Activated gamma-delta T cell treated with anti-CD3 and anti-CD28 coated beads, Interleukin-2, amount 50 U/mL, for 16 hours (primary cell): ENCODE data around the gene TNRC6B.
A peak's percentile ranks its signal among the peaks of the same experiment; 100 is the strongest.
"Not testable (repeated sequence)": the region's sequence is repeated elsewhere in the genome, so short reads cannot be mapped to it uniquely, and the experiment has no call there.

Experiments used
- DNase-seq: peaks from one replicate; pipeline ENCODE4 v3.0.0-alpha.2; 2020; ENCODE audit warnings: low read depth

The TNRC6B gene

DNA sequence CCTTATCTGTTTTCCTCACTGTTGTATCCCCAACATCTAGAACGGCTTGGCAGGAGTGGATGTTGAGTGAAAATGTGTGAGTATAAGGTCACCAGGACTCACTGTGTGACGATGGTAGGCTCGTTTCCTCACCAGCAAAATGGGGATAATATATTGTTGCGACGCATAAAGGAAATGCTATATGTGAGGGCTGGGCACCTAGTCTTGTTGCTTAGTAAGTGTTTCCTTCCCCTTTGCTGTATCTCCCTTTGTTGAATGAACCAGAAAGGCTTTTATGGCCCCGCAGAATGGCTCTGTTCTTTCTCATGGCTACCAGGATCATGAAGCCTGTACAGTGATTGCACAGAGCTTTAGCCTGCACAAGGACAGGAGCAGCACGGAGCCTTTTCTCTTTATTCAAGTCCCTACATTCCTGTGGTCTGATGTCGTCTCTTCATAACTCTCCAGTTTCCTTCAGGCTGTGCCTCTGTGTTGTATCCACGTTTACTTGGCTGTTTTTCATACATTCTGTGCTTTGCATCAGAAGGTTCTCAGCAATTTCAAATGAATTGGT, 5.4 kb downstream of the TNRC6B start:
- no peak for DNase-seq

GRCh38 chr22:40183603-40184002, 5.9 kb downstream of the TNRC6B start:
- not testable (repeated sequence) for DNase-seq

DNA sequence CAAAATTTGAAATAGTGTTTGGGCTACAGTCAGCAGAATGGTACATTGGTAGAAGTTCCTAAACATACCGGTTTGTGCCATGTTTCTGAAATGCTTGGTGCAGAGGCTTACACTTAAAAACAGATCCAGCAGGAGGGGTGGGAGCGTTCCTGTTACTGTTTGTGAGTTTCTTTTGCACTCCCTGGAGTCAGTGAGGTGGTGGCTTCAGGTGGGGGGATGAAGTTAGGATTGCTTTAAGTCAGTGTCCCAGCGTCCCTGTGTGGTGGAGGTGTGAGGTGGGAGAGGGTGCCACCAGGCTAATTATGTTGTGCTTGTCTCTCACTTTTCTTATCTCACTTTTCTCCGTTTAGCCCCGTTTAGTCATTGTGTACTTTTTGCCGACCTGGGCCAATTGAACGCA, 9.7 kb downstream of the TNRC6B start:
- no peak for DNase-seq

DNA sequence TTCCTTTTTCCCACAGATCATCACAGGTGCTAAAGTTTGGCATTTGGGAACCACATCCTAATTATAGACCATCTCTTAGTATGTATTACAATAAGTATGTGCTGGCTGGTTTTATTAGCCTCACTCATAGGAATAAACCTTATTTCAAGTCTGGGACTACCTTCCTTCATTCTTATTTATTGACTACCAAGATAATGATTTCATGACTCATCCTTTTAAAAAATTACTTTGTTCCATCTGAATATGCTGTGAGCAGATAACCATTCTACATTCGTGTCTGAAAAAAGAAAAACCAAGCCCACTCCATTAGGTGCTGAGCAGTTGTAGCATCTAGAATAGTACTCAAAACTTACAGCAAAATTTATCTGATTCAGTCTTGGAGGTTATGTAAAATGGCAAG, 12.3 kb downstream of the TNRC6B start:
- DNase-seq = no peak

DNA sequence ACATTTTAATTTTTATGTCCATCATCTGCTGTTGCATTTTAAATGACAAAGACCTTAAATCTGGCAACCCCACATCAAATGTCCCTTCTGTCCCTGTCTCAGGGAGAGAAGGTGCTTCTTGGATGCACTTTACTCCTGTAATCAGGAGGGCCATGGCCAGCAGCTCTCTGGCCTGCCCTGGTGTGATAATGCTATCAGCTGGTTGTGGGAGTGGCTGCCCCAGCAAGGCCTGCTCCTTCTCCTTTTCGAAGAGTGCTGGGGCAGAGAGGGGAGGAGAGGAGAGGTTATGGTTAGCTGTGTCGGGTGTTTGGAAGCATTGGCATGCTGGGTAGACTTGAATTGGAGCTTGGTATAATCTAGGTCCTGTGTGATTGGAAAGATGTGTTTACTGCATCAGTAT, 12.8 kb downstream of the TNRC6B start:
- no peak for DNase-seq

DNA sequence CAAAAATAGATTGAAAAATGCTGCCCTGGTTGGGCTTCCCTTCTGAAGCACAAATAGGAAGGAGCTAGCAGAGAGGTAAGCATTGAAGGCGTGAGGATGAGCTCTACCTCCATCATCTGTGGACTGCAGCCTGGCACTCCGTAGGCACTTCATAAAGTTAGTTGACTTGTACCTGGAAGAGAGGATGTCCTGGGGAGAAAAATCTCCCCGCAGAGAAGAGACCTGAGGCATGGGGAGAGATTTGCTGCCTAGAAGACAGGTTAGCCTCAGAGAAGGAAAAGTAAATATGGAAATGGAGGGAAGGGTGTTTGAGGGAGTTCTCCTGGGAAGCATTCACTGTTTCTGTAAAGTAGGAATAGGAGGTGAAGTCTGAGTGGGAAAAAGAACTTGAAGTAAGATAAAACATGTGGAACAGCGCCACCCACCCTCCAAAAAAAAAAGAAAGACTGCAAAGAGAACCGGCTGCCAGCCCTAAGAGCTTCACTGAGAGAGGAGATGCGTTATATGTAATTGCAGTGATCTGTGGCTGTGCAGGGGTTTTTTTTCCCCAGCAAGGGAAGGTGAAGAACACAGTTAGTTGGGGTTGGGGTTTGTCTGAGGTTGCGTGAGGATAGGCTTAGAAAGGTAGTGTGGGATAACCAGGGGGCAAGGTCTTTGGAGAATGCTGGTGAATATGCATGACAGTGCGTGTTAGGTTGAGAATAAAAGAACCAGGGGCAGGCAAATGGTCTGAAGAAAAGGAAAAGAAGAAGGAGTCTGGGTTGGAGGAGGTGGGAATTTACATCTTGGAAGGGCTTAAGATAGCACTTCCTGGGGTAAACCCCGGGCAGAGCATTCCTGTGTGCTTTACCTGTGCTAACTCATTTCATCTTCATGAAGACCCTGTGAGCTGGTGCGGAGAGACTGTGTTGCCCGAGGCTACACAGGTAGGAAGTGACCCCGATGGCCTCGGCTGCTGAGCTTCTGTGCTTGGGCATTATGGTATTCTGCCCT, 16.0 kb downstream of the TNRC6B start:
- no peak for DNase-seq

DNA sequence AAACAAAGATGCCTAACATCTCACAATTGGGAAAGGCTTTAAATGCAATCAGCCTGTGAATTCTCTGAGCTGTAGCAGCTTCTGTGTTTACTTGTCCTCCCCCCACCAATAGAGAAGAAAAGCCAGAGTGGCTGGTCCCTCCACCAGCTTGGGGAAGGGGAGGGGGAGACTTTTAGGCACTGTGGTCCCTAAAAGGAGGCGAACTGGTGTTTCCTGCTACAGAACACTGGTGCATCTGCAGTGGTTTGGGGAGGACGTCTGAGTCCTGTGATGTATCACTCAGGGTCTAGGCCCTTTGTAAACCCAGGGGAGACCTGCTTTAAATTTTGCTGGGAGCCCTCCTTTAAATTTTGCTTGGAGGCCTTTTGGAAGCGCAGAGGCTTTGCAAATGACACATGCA, 16.9 kb downstream of the TNRC6B start:
- DNase-seq = no peak

- peak; percentile 17 for DNase-seq
These were observed 19.1 kb downstream of the TNRC6B start for GRCh38 chr22:40196628-40197360.

DNA sequence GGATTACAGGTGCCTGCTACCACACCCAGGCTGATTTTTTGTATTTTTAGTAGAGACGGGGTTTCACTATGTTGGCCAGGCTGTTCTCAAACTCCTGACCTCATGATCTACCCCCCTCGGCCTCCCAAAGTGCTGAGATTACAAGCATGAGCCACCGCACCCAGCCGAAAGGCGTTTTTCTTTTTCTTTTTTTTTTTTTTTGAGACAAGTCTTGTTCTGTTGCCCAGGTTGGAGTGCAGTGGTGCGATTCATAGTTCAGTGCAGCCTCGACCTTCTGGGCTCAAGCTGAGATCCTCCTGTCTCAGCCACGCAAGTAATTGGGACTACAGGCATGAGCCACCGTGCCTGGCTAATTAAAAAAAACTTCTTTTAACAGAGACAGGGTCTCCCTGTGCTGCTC, 19.7 kb downstream of the TNRC6B start:
- DNase-seq = not testable (repeated sequence)

DNA sequence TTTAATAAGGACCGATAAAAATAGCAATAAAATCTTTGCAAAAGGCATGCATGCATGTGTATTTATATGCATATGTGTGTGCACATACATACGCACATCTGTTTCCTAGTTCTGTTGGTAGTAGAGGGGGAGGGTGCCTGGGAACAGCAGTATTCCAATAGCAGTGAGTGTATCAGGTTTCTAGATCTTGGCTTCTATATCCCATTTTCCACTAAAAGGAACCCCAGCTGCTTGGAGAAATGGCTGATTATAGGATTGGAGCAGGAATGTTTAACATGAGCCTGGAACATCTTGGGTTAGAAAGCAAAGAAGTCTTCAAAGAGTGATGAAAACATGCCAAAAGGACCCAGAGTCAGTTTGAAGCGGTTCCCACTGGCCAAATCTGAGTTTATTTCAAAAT, 21.0 kb downstream of the TNRC6B start:
- DNase-seq = no peak

DNA sequence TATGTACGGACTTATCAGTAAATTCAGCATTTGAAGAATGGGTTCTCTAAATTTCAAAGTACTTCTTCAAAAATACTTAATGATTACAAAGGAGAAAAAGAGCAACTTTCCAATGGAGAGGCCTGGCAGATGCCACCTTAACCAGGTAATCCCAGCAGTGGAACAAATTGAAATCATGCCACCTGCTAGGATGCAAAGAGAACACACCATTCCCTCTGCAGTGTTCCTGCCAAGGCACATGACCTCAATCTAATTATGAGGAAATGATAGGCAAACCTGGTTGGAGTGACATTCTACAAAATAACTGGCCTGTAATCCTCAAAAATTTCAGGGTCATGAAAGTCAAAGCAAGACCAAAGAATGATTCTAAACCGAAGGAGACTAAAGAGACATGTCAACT, 21.5 kb downstream of the TNRC6B start:
- no peak for DNase-seq

DNA sequence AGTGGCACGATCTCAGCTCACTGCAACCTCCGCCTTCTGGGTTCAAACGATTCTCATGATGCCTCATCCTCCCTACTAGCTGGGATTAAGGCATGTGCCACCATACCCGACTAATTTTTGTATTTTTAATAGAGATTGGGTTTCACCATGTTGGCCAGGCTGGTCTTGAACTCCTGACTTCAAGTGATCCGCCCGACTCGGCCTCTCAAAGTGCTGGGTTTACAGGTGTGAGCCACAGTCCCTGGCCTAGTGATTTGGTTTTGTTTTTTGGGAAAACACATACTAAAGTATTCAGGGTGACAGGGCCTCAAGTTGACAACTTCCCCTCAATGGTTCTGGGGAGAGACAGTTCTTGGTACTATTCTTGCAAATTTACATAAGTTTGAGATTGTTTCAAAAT, 22.1 kb downstream of the TNRC6B start:
- DNase-seq = no peak

GRCh38 chr22:40200795-40201530, 23.2 kb downstream of the TNRC6B start:
- no peak for DNase-seq

DNA sequence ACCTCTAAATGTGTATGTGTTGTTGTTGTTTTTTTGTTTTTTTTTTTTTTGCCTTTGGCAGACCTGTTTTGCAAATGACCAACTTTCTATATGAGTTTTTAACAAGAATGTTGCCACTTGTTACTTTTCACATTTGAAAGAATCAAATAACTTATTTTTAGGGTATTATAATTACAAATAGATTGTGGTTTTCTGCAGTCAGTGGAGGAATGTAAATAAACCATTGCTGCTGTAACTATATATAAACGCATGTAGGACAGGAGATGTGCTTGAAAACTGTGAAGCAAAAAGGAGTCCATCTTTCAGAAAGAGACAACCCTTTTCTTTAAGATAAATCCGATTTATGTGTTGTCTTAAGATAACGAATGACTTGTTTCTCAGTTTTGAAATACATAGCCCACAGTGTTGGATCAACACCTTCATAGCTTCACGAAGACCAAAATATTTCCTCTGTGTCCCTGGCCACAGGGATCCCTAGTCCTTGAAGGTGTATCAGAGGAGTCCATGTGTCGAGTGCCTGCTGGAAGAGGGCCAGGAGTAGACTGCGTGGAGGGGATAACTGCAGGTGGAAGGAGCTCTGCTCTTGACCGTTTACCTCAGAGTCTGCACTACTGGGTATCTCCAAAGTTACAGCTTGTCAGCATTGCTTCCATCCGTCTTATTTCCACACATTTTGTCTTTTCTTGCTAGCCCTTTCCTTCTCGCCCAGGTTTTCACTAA, 24.7 kb downstream of the TNRC6B start:
- DNase-seq = no peak

- DNase-seq = peak; percentile 11
These were observed 25.8 kb downstream of the TNRC6B start for GRCh38 chr22:40203572-40203971.

- DNase-seq = no peak
These were observed 26.8 kb downstream of the TNRC6B start for GRCh38 chr22:40204321-40205116.

DNA sequence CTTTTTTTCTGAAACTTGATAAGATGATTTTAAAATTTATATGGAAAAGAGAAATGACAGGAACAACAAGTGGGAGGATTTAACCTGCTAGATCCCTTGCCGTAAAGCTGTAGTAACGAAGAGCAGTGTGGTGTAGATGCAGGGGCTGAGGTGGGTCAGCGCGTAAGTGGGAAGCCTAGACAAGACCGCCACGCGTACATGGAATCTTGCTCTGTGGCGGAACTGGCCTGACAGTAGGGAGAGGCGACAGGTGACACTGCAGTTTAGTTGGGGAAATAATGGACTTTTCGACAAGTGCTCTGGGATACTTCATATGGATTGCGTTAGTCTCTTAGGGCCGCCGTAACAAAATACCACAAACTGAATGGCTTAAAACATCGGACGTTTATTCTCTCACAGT, 28.8 kb downstream of the TNRC6B start:
- DNase-seq = no peak

DNA sequence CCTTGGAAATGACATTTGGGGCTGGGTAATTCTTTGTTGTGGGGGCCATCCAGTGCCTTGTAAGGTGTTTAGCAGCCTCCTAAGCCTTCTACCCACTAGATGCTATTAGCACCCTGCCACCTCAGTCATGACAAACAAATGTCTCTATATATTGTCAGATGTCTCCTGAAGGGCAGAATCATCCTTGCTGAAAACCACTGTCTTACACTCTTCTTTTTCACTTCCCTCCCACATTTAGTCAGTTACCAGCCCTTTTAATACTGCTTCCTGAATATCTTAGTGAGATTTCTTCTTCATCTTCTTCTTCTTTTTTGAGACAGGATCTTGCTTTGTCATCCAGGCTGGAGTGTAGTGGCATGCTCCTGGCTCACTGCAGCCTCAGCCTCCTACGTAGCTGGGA, 33.1 kb downstream of the TNRC6B start:
- DNase-seq = no peak

DNA sequence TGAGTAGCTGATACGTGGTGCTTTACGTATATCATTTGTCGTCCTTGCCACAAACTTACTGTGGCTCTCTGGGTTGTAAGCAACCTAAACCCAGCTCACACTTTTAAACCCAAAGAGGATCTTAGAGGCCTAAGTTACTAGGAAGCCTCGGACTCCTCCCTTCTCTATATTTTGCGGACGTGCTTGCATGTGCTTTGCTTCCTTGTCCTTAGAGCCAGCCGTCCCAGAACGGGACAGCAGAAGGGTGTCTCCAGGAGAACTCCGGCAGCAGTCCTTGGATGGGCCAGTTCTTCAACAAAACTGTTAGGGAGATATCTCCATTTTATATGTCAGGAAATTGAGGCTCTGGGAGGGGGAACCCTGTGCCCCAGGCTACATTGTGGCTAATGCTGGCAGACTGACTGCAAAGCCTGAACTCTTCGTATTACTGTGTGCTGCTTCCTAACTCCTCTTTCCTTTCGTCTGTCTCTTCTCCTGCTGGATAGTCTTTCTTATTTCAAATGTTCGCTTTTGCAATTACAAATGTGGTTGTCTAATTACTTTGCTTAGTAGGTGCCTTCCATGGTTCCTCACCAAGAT, 33.8 kb downstream of the TNRC6B start:
- DNase-seq = no peak

DNA sequence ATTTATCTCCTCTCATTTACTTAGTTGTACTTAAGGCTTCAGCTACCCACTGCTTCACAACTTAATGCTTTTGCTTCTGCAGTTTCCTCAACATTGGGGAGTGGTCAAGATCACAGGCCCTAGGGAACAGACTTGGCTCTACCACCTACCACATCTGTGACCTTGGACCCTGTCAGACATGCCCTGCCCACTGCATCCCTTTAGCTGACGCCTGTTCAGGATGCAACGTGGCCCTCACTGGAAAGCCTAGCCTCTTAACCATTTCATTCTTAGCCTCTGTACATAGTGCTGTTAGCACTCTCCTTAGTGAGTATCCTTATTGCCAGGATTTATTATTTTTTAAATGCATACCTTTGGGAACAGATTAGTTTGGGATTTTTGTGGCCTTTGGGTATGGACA, 34.4 kb downstream of the TNRC6B start:
- no peak for DNase-seq
